ENCODE measurements around the gene GLYATL1B.
"Not testable (repeated sequence)": the region's sequence is repeated elsewhere in the genome, so short reads cannot be mapped to it uniquely, and the experiment has no call there.

The GLYATL1B gene, protein sequence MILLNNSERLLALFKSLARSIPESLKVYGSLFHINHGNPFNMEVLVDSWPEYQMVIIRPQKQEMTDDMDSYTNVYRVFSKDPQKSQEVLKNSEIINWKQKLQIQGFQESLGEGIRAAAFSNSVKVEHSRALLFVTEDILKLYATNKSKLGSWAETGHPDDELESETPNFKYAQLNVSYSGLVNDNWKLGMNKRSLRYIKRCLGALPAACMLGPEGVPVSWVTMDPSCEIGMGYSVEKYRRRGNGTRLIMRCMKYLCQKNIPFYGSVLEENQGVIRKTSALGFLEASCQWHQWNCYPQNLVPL

DNA sequence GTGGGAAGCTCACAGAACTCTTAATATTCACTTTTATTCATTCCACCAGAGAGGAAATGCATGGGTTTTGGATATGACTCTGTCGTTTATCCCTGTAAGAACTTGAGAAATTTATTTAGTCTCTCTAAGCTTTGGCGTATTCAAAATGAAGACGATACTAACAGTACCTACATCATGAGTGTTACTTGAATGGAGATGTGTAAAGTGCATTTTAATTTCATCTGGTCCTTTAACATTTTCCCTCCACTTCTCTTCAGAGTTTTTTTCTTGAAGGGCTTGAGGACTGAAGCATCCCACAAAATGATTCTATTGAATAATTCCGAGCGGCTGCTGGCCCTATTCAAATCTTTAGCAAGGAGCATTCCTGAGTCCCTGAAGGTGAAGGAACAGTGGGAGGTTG lies at the start of gene GLYATL1B:
Gene GLYATL1B (plus strand): TSS at position 301 of the 400 bp plus-strand sequence. CDS start 0 bp downstream, at position 301.
- not testable (repeated sequence) for H3K27me3 ChIP-seq (ENCODE audit: control insufficient read depth, insufficient read depth, low read length); H3K4me3 ChIP-seq (ENCODE audit: low read length); H3K9ac ChIP-seq (ENCODE audit: low read length); H3K36me3 ChIP-seq (ENCODE audit: control insufficient read depth, insufficient read depth, low read length); H3K27ac ChIP-seq (ENCODE audit: low read depth, low read length); H3K4me1 ChIP-seq (ENCODE audit: control insufficient read depth, insufficient read depth, low read length)

DNA sequence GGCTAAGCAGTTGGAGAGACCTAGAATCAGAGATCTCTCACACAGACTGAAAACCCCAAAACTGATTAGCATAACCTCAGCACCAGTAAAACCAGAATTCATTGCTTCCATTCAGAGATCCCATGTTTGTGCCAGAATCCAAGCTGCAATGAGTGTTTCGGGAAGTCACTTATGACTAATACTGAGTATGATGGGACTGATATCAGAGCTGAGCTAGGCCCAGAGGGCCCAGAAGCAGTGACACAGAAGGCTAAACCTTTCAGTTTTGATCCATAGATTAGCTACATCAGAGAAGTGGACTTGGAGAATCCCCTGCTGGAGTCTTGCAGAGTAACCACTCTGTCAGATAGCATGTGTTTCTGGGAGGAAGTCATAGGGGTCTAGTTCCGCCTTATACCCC lies 49.6 kb upstream of the GLYATL1B start:
- not testable (repeated sequence) for H3K4me1 ChIP-seq (ENCODE audit: control insufficient read depth, insufficient read depth, low read length); H3K9ac ChIP-seq (ENCODE audit: low read length); H3K36me3 ChIP-seq (ENCODE audit: control insufficient read depth, insufficient read depth, low read length); H3K27me3 ChIP-seq (ENCODE audit: control insufficient read depth, insufficient read depth, low read length); H3K4me3 ChIP-seq (ENCODE audit: low read length); H3K27ac ChIP-seq (ENCODE audit: low read depth, low read length)

DNA sequence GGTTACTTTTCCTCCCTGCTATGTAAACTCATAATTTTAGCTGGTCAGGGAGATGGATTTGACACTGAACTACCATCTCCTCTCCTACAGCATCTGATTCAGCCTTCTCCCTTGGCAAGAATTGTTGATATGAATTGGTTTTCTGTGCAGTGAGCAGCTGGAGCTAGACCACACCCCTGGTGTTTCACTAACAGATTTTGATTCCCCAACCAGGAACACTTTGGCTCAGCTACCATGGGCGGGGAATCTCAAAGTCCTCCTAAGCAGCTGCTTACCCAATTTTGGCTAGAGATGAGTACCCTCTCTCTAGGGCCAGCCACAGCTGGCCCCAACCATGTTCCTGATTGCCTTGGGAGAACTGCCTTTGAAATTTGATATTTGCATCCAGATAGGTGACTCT lies 48.7 kb upstream of the GLYATL1B start:
- not testable (repeated sequence) for H3K36me3 ChIP-seq (ENCODE audit: control insufficient read depth, insufficient read depth, low read length); H3K4me3 ChIP-seq (ENCODE audit: low read length); H3K4me1 ChIP-seq (ENCODE audit: control insufficient read depth, insufficient read depth, low read length); H3K27me3 ChIP-seq (ENCODE audit: control insufficient read depth, insufficient read depth, low read length); H3K9ac ChIP-seq (ENCODE audit: low read length); H3K27ac ChIP-seq (ENCODE audit: low read depth, low read length)

DNA sequence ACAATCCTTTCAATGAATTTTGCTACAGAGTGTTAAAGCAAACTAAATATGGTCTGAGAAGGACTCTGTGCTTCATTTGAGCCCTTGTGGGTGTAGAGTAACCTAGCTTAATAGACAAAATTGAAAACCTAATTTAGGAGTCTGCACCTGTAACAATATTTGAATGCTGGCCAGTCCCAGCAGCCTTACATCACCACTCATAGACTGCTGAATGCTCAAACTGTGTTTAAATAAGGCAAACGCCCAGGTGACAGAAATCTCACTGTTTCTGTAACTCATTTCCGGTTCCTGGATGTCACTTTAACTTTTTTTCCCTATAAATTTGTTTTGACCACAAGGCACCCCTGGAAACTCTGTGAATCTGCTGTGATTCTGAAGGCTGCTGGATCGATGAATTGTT lies 45.5 kb upstream of the GLYATL1B start:
- no peak overlapping the region for H3K27ac ChIP-seq (ENCODE audit: low read depth, low read length)
- H3K4me1 ChIP-seq (ENCODE audit: control insufficient read depth, insufficient read depth, low read length), result no peaks in the 10 kb centered on the region
- H3K9ac ChIP-seq (ENCODE audit: low read length), result no peak overlapping the region

DNA sequence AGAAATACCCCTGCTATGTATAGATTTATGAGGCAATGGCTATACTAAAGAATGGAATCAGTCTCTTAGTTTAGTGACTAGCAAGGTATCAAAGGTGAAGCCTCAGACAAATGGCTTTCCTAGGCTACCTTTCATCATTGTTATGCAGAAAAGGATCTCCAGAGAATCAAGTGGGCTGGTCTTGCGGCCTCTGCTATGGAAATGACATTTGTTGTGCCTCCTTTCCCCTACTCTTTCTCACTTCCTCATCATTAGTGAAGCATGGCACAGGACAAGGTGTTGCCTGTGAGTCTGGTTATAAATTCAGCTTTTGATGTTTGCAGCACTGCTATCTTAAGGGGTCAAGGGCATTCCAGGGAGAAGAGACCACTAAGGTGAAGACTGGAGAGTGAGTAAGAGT lies 34.7 kb upstream of the GLYATL1B start:
- not testable (repeated sequence) for H3K27ac ChIP-seq (ENCODE audit: low read depth, low read length); H3K27me3 ChIP-seq (ENCODE audit: control insufficient read depth, insufficient read depth, low read length); H3K9ac ChIP-seq (ENCODE audit: low read length); H3K4me1 ChIP-seq (ENCODE audit: control insufficient read depth, insufficient read depth, low read length); H3K36me3 ChIP-seq (ENCODE audit: control insufficient read depth, insufficient read depth, low read length); H3K4me3 ChIP-seq (ENCODE audit: low read length)

More for the DNA sequence above, 45.5 kb upstream of the GLYATL1B start:
- H3K27me3 ChIP-seq (ENCODE audit: control insufficient read depth, insufficient read depth, low read length), result no peaks in the 10 kb centered on the region
- no peak overlapping the region for H3K4me3 ChIP-seq (ENCODE audit: low read length)
- H3K36me3 ChIP-seq (ENCODE audit: control insufficient read depth, insufficient read depth, low read length), result no peaks in the 10 kb centered on the region

DNA sequence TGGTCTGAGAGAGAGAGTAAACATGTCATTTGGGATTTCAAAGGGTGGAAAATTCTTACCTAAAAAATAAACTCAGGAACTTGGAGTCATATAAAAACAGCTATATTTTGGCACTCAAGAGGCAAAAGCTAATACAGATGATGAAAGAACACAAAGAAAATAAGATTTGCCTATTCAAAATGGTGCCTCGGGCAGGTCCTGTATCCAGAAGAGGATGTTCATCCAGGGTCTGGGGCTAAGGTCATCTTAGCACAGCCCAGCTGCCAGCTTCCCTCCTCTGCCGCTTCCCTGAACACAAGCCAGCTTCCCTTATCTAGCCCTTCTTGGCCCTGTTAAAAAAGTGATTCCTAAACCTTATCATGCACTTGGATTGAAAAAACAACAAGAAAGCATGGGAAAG lies 33.8 kb upstream of the GLYATL1B start:
- not testable (repeated sequence) for H3K4me1 ChIP-seq (ENCODE audit: control insufficient read depth, insufficient read depth, low read length); H3K27me3 ChIP-seq (ENCODE audit: control insufficient read depth, insufficient read depth, low read length); H3K4me3 ChIP-seq (ENCODE audit: low read length); H3K9ac ChIP-seq (ENCODE audit: low read length); H3K27ac ChIP-seq (ENCODE audit: low read depth, low read length); H3K36me3 ChIP-seq (ENCODE audit: control insufficient read depth, insufficient read depth, low read length)

DNA sequence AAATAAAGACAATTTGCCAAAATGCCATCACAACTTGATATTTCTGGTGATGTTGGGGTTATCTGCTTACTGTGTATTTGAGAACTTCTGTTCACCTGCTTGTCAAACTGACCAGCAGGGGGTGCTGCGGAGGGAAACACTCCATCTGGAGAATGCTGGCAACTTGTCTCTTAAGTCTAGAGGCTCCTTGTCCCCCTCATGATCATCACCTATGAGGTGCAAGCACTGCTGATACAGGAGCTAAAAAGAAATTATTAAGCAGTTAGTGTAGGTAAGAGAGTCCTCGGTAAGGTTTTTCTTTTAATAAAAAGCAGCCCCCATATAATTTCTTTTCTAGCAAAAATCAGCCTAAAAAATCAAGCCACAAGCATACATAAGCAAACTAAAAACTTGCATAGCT lies 32.7 kb upstream of the GLYATL1B start:
- Histone ChIP-seq H3K9ac (ENCODE audit: low read length) (no peak overlapping the region), H3K4me1 (ENCODE audit: control insufficient read depth, insufficient read depth, low read length) (no peaks in the 10 kb centered on the region), H3K27ac (ENCODE audit: low read depth, low read length) (no peak overlapping the region)

DNA sequence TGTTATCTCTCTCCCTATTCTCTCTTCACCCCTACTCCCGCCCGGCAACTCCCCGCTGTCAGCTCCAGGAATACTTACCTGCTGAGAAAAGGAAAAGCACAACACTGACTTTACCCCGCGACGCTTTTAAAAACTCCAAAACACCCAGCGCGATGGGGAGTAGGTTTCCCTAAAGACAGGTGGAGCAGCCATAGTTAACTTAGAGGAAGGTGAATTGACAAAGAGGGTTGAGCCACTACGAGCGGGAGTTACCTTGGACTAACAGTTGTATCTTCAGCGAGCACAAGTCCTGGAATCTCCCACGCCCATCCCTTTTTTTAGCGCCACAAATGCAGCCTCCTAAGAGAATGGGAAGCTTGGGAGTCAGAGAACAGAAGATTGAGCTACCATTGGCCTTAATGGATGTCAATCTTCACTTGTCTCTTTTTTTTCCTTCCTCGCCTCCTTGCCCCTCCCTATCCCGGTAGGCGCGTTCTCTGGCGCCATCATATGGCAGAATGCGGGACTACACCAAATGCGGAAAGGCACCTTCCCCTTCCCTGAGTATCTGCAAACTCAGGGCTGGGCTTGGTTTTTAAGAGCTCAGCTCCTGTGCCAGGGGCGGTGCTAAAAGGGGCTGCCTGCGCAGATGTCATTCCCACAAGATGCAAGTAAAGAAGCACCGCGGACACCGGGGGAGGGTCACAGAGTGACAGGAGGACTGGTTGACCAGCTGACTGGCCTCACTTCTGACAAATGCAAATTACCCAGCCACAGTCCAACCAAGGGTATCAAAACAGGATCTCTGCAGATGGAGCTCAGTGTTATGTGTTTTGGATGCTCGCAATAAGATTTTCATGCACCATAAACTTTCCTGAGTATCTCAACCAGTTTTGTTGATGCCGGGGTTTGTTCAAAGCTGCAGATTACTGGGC lies 27.7 kb upstream of the GLYATL1B start:
- peak overlapping the region; percentile 48 for H3K4me3 ChIP-seq (ENCODE audit: low read length)
- H3K27ac ChIP-seq (ENCODE audit: low read depth, low read length); H3K36me3 ChIP-seq (ENCODE audit: control insufficient read depth, insufficient read depth, low read length); H3K9ac ChIP-seq (ENCODE audit: low read length); H3K4me1 ChIP-seq (ENCODE audit: control insufficient read depth, insufficient read depth, low read length); H3K27me3 ChIP-seq (ENCODE audit: control insufficient read depth, insufficient read depth, low read length): not testable (repeated sequence)

More for the DNA sequence above, 32.7 kb upstream of the GLYATL1B start:
- no peaks in the 10 kb centered on the region for H3K36me3 ChIP-seq (ENCODE audit: control insufficient read depth, insufficient read depth, low read length)
- no peaks in the 10 kb centered on the region for H3K27me3 ChIP-seq (ENCODE audit: control insufficient read depth, insufficient read depth, low read length)
- no peak overlapping the region for H3K4me3 ChIP-seq (ENCODE audit: low read length)

DNA sequence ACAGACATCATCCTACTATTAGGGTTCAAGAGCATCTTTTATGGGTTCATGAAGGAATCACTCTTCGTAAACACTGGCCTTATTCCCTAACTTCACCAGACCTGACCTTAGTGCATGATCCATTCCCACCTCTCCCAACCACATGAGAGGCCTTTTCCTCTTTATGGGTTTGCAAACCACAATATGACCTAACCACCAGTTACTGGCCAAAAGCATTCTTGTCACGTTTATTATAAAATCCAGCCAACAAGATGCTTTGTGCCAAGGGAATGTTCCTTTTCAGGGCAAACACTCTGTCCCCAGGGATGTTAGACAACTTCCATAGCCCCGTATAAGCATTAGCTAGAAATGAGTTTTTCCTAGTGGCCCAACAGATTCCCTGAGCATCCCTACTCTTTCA lies 26.0 kb upstream of the GLYATL1B start:
- H3K27me3 ChIP-seq (ENCODE audit: control insufficient read depth, insufficient read depth, low read length); H3K9ac ChIP-seq (ENCODE audit: low read length); H3K4me3 ChIP-seq (ENCODE audit: low read length); H3K36me3 ChIP-seq (ENCODE audit: control insufficient read depth, insufficient read depth, low read length); H3K4me1 ChIP-seq (ENCODE audit: control insufficient read depth, insufficient read depth, low read length); H3K27ac ChIP-seq (ENCODE audit: low read depth, low read length): not testable (repeated sequence)

DNA sequence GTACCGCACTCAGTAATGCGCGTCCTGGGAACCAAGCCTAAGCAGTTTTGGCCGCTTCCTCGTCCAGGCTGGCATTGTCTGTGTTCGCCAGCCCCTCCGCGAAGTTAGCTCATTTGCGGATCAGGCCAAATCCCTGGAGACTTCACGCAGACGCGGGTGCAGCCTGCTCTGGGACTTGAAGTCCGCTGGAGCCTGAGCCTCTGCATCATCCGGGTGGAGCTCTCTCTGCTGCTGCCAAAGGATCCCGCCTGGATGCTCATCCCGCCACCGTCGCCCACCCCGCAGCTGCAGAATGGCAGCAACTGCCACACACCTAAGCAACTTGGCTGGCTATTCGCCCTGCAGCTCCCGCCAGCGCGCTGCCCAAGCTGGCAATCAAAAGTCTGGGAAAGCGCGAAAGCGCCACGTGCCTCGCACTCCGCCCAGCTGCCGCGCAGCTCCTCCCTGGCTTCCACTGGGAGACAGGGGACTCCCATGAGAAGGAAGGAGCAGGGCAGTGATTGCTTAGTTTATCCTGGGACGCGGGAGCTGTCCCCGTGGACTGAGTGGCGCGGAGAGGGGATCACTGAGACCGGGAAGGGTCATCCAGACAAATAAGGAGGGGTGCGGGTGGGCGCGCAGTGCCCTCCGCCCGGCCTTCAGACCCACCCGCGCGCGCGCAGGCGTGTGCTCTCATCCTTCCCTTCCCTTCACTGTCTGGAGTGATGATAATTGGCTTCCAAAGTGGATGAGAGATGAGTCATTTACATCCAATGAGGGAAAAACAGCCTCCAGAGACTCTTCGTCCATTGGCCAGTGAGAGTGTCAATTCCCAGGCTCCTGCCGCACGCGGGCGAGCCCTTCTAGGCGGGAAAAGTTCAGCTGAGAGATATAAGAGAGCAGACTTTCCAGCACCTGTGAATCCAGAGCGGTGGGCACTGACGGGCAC lies 23.2 kb upstream of the GLYATL1B start:
- Histone ChIP-seq H3K4me3 (ENCODE audit: low read length) (no peak overlapping the region), H3K4me1 (ENCODE audit: control insufficient read depth, insufficient read depth, low read length) (no peaks in the 10 kb centered on the region), H3K36me3 (ENCODE audit: control insufficient read depth, insufficient read depth, low read length) (no peaks in the 10 kb centered on the region), H3K9ac (ENCODE audit: low read length) (no peak overlapping the region), H3K27me3 (ENCODE audit: control insufficient read depth, insufficient read depth, low read length) (no peaks in the 10 kb centered on the region), H3K27ac (ENCODE audit: low read depth, low read length) (no peak overlapping the region)

DNA sequence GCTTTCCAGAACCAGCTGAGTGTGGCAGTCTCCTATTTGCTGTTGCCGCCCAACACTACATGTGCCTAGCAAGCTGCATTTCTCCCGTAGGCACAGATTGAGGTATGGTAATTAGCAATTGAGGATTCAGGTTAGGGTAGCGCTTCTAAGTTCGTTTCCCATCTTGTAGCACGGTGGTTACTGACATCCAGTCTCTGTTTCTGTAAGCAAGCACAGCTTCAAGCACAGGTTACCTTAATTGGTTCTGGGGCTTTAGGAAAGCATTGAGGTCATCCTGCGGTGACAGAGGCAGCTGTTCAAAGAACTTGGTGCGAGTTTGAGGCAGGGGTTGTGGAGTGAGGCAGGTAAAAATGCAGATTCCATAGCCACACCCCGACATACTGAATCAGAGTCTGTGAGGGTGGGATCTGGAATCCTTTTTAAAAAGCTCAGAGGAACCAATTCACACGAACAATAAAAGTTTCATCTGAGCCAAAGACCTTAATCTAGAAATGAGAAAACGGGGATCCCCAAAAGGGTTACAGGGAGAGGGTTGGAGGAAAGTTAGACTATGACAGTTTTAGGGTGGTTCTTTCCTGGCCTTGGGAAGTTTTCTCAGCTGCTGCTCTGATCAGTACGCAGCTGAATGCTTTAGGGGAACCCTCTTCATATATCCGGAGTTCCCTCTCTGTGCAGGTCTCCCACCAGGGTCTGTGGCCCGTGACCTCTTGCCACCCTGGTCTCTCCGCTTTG lies 21.9 kb upstream of the GLYATL1B start:
- H3K27me3 ChIP-seq (ENCODE audit: control insufficient read depth, insufficient read depth, low read length); H3K36me3 ChIP-seq (ENCODE audit: control insufficient read depth, insufficient read depth, low read length); H3K9ac ChIP-seq (ENCODE audit: low read length); H3K27ac ChIP-seq (ENCODE audit: low read depth, low read length); H3K4me1 ChIP-seq (ENCODE audit: control insufficient read depth, insufficient read depth, low read length); H3K4me3 ChIP-seq (ENCODE audit: low read length): not testable (repeated sequence)

DNA sequence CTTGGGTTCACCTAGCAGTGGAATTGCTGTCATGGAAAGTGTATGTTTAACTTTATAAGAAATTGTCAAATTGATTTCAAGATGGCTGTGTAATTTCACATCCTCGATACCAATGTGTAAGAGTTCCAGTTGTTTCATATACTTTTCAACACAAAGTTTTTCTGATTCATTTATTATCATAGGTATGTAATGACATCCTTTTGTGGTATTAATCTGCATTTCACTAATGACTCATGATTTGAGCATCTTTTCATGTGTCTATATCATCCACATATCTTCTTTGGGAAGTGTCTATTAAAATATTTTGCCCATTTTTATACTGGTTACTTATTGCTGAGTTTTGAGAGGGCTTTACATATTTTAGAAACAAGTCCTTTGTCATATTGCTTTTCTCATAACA lies 17.0 kb upstream of the GLYATL1B start:
- no peaks in the 10 kb centered on the region for H3K27me3 ChIP-seq (ENCODE audit: control insufficient read depth, insufficient read depth, low read length)
- no peaks in the 10 kb centered on the region for H3K4me1 ChIP-seq (ENCODE audit: control insufficient read depth, insufficient read depth, low read length)
- no peak overlapping the region for H3K4me3 ChIP-seq (ENCODE audit: low read length)
- H3K36me3 ChIP-seq (ENCODE audit: control insufficient read depth, insufficient read depth, low read length), result no peaks in the 10 kb centered on the region
- H3K9ac ChIP-seq (ENCODE audit: low read length), result no peak overlapping the region
- no peak overlapping the region for H3K27ac ChIP-seq (ENCODE audit: low read depth, low read length)
